Endothelial cell of umbilical vein (primary cell): ENCODE measurements around the gene GJB2. TPM values are rescaled to one million over a fixed set of nuclear protein-coding genes. Genes with fewer than 3 reads are reported as not detected.

ENCODE experiments used
- BruUV-seq: library from RNA; stranded (reverse); fragments of 400-500 nt; replicated peaks from 2 replicates; lab custom pipeline; 2021; lab: Mats Ljungman, UMichigan
- CTCF ChIA-PET: fragments of 300-600, 350-600 bp; sonication (Branson Sonifier 250); formaldehyde crosslinking; loops from one replicate; lab custom pipeline; 2021; ENCODE audit warnings: antibody characterized with exemption, inconsistent platforms; lab: Charles Lee
- POLR2A ChIA-PET: fragments of 300-600, 350-600 bp; sonication (Branson Sonifier 250); formaldehyde crosslinking; loops from one replicate; lab custom pipeline; 2021; ENCODE audit warnings: antibody characterized with exemption, inconsistent platforms; lab: Charles Lee
- DNase-seq: peaks from one replicate; pipeline ENCODE4 v3.0.0-alpha.2; 2011; ENCODE audit warnings: low read depth, low spot score
- FAIRE-seq: peaks from 2 replicates; lab custom pipeline; 2011; peaks lifted over from hg19 to GRCh38; lab: Jason Lieb, UNC
- H2AFZ ChIP-seq: 2 replicates; pipeline ENCODE4 v1.6.0; 2012; ENCODE audit warnings: low read depth, low read length, control low read depth, inconsistent platforms
- H3K27ac ChIP-seq: 2 replicates; pipeline ENCODE4 v1.5.1; 2011; ENCODE audit warnings: low read depth, mild to moderate bottlenecking, control low read depth, low read length, moderate library complexity; ENCODE audit not compliant: insufficient read depth
- H3K27me3 ChIP-seq, 2 experiments: 2 replicates each; pipeline versions ENCODE4 v1.6.0 to v1.6.1; 2011; ENCODE audit warnings: low read length in 2 of 2, mixed read lengths in 1 of 2; ENCODE audit not compliant: control insufficient read depth in 2 of 2, insufficient read depth in 2 of 2
- H3K36me3 ChIP-seq, 2 experiments: 2 replicates in 1 of 2; 3 replicates in 1 of 2; pipeline ENCODE4 v1.5.1; 2011; ENCODE audit warnings: low read length in 2 of 2, mild to moderate bottlenecking in 1 of 2, moderate library complexity in 1 of 2; ENCODE audit not compliant: control insufficient read depth in 2 of 2, insufficient read depth in 2 of 2; ENCODE audit errors: extremely low read depth in 1 of 2
- H3K4me1 ChIP-seq: 3 replicates; pipeline ENCODE4 v1.5.1; 2011; ENCODE audit warnings: mild to moderate bottlenecking, low read length; ENCODE audit not compliant: control insufficient read depth, insufficient read depth; ENCODE audit errors: extremely low read depth
- H3K4me2 ChIP-seq: 2 replicates; pipeline ENCODE4 v1.6.1; 2011; ENCODE audit warnings: low read length, control low read depth, mixed read lengths; ENCODE audit not compliant: insufficient read depth
- H3K4me3 ChIP-seq, 3 experiments: fragments of 200-600 bp in 1 of 3; sonication (generic), shearing (Covaris generic) in 1 of 3; replicated peaks in 1 of 3; 2 replicates each; pipeline ENCODE4 v1.5.1; 2011 to 2016; ENCODE audit warnings: control low read depth in 3 of 3, low read length in 3 of 3, mild to moderate bottlenecking in 2 of 3, inconsistent platforms in 1 of 3, low read depth in 1 of 3, moderate library complexity in 1 of 3; ENCODE audit not compliant: insufficient read depth in 1 of 3
- H3K79me2 ChIP-seq: 2 replicates; pipeline ENCODE4 v1.6.0; 2012; ENCODE audit warnings: low read length, inconsistent platforms; ENCODE audit not compliant: control insufficient read depth, insufficient read depth
- H3K9ac ChIP-seq: replicated peaks from 2 replicates; pipeline ENCODE3; 2011; ENCODE audit warnings: low read length, control low read depth; ENCODE audit not compliant: insufficient read depth; ENCODE audit errors: extremely low read depth
- H3K9me1 ChIP-seq: replicated peaks from 3 replicates; pipeline ENCODE4 v1.6.0; 2011; ENCODE audit warnings: mild to moderate bottlenecking, low read length; ENCODE audit not compliant: control insufficient read depth, insufficient read depth; ENCODE audit errors: extremely low read depth
- H3K9me3 ChIP-seq: replicated peaks from 2 replicates; pipeline ENCODE4 v1.5.1; 2012; ENCODE audit warnings: low read length, inconsistent platforms; ENCODE audit not compliant: control insufficient read depth, insufficient read depth
- H4K20me1 ChIP-seq: replicated peaks from 2 replicates; pipeline ENCODE3; 2011; ENCODE audit warnings: mild to moderate bottlenecking, low read length; ENCODE audit not compliant: control insufficient read depth, insufficient read depth; ENCODE audit errors: extremely low read depth
- EZH2 ChIP-seq: IDR thresholded peaks from 2 replicates; pipeline ENCODE4 v1.6.1; 2012; ENCODE audit warnings: borderline replicate concordance, low read depth, mild to moderate bottlenecking, moderate library complexity, low read length, inconsistent platforms; ENCODE audit not compliant: severe bottlenecking
- FOS ChIP-seq: IDR thresholded peaks from 2 replicates; pipeline ENCODE4 v1.6.1; 2011; ENCODE audit warnings: mild to moderate bottlenecking, low read length, moderate library complexity, borderline replicate concordance; ENCODE audit not compliant: insufficient read depth
- GATA2 ChIP-seq: IDR thresholded peaks from 2 replicates; pipeline ENCODE4 v1.7.0; 2011; ENCODE audit warnings: low read depth, mild to moderate bottlenecking, moderate library complexity, mixed read lengths, low read length; ENCODE audit not compliant: insufficient read length, insufficient read depth
- JUN ChIP-seq: IDR thresholded peaks from 2 replicates; pipeline ENCODE4 v1.6.1; 2011; ENCODE audit warnings: borderline replicate concordance, low read depth; ENCODE audit not compliant: insufficient read length, insufficient read depth
- MAX ChIP-seq: IDR thresholded peaks from 2 replicates; pipeline ENCODE4 v1.6.1; 2011; ENCODE audit not compliant: insufficient read depth, insufficient read length
- MYC ChIP-seq: IDR thresholded peaks from one replicate; pipeline ENCODE4 v1.6.1; 2011; ENCODE audit warnings: mild to moderate bottlenecking, low read depth, low read length
- POLR2A ChIP-seq: IDR thresholded peaks from 2 replicates; pipeline ENCODE4 v1.6.1; 2012; ENCODE audit warnings: low read depth, mild to moderate bottlenecking, control low read depth, low read length
- POLR2AphosphoS5 ChIP-seq: IDR thresholded peaks from 2 replicates; pipeline ENCODE4 v1.6.1; 2012; ENCODE audit warnings: low read depth, mild to moderate bottlenecking, control low read depth, low read length, moderate library complexity; ENCODE audit not compliant: insufficient read depth
- dilution Hi-C: fragments of 300-500 bp; cut with MboI; formaldehyde crosslinking; loops from one replicate; pipeline ENCODE4 v1.15.0; 2019; ENCODE audit warnings: low sequenced_read_pairs; ENCODE audit not compliant: extremely low pct_ligation_motif_present
- intact Hi-C: fragments of 100-400 bp; cut with micrococcal nuclease; formaldehyde crosslinking; loops from one replicate; pipeline ENCODE4 v1.10.0; 2022
- polyA plus RNA-seq, 4 experiments: library from polyadenylated mRNA; depleted of rRNA in 3 of 4; stranded (reverse) in 3 of 4; unstranded in 1 of 4; fragments of >200 nt; gene quantifications; 2 replicates each; pipeline versions ENCODE4 v1.2.1 to v1.2.3, GENCODE V29; 2011 to 2012; ENCODE audit warnings: missing spikeins in 1 of 4
- total RNA-seq: library from RNA; stranded (reverse); gene quantifications from 2 replicates; pipeline ENCODE4 v1.2.3, GENCODE V29; 2021
- TF ChIP-seq, protein P1 (sequence below), 2 donors: IDR thresholded peaks; 1 replicate in 1 of 2; 2 replicates in 1 of 2; pipeline ENCODE4 v1.5.1; 2011; ENCODE audit warnings: low read length in 2 of 2, mild to moderate bottlenecking in 2 of 2, moderate library complexity in 2 of 2, control low read depth in 1 of 2, inconsistent platforms in 1 of 2, low read depth in 1 of 2; ENCODE audit not compliant: insufficient read depth in 1 of 2; ENCODE audit errors: extremely low read depth in 1 of 2

Gene GJB2
- total and polyA plus RNA-seq, 2 donors (not counting 3 experiments of a cell fraction or from before 2014, with no cell fraction given) = not detected

DNA sequence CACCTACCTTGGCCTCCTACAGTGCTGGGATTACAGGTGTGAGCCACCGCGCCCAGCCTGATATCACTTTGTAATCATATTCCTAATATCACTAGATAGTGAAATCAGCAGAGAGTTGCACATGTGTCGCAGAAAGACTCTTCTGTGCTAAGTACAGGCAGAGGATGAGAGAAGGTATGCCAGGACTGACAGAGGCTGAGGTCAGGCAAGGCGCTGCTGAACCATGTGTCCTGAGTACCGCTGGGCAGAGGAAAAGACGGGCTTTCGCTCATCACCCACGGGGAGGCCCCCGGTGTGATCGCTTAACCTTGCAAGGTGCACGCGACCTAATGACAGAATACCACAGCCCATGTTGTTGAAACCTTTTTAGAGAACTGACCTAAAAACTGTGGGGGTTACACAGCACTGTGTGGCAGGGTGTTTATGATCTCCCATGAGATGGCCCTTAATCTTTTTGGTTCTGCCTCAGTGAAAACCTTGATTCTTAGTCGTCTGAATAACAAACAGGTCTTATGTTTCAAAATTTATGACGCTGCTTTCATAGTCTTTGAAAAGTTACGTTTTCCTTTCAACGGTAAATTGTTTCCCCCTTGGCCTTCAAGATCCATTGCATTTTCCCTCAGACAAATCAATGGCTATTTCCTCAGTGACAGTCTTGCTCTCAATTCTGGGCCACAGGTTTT lies 44.1 kb downstream of the GJB2 start:
- CTCF ChIA-PET = interaction anchor here (1.2 kb wide), 1 partner anchor 21 kb away, joined by 5 read pairs; no protein-coding TSS in a partner anchor

More for the DNA sequence above, 44.1 kb downstream of the GJB2 start:
- no peaks in the 10 kb centered on the region for H3K79me2 ChIP-seq
- DNase-seq = no peak
- intact Hi-C loops = no loop called here
- no peaks in the 10 kb centered on the region for H3K36me3 ChIP-seq
- no peak for FAIRE-seq
- H3K9ac ChIP-seq = no peak overlapping the region
- H3K9me1 ChIP-seq = no peaks in the 10 kb centered on the region
- TF ChIP-seq MYC = no peak
- TF ChIP-seq, protein P1, sequence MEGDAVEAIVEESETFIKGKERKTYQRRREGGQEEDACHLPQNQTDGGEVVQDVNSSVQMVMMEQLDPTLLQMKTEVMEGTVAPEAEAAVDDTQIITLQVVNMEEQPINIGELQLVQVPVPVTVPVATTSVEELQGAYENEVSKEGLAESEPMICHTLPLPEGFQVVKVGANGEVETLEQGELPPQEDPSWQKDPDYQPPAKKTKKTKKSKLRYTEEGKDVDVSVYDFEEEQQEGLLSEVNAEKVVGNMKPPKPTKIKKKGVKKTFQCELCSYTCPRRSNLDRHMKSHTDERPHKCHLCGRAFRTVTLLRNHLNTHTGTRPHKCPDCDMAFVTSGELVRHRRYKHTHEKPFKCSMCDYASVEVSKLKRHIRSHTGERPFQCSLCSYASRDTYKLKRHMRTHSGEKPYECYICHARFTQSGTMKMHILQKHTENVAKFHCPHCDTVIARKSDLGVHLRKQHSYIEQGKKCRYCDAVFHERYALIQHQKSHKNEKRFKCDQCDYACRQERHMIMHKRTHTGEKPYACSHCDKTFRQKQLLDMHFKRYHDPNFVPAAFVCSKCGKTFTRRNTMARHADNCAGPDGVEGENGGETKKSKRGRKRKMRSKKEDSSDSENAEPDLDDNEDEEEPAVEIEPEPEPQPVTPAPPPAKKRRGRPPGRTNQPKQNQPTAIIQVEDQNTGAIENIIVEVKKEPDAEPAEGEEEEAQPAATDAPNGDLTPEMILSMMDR (IDR thresholded peaks at IDR 0.05; ENCODE audit: extremely low read depth in 1 of 2, insufficient read depth in 1 of 2, low read depth in 1 of 2, low read length in 2 of 2) = no peak
- TF ChIP-seq EZH2 = no peak
- TF ChIP-seq FOS = no peak
- no peak for TF ChIP-seq MAX
- no peak for TF ChIP-seq POLR2AphosphoS5
- no peak for TF ChIP-seq JUN
- no peak for TF ChIP-seq POLR2A
- TF ChIP-seq GATA2 = no peak
- no peaks in the 10 kb centered on the region for H3K4me1 ChIP-seq
- BruUV-seq = no TSS peak
- H3K27ac ChIP-seq = no peak overlapping the region
- no peaks in the 10 kb centered on the region for H4K20me1 ChIP-seq
- dilution Hi-C loops = no loop called here
- POLR2A ChIA-PET = no interaction called here
- no peak overlapping the region for H3K4me2 ChIP-seq
- H3K27me3 ChIP-seq = peaks cover 14 to 21% of the 10 kb centered on the region in 2 experiments
- H2AFZ ChIP-seq = no peak overlapping the region
- no peaks in the 10 kb centered on the region for H3K9me3 ChIP-seq
- H3K4me3 ChIP-seq = no peak overlapping the region
